ENCODE measurements around the gene SLC51A. TPM values are rescaled to one million over a fixed set of nuclear protein-coding genes. Genes with fewer than 3 reads are reported as not detected.

SLC51A gene
- total and polyA plus RNA-seq, 9 of the 15 experiments (the other 6 are each of a cell fraction or from before 2014, with no cell fraction given): 0.35 to 0.38 TPM; not detected in 7

DNA sequence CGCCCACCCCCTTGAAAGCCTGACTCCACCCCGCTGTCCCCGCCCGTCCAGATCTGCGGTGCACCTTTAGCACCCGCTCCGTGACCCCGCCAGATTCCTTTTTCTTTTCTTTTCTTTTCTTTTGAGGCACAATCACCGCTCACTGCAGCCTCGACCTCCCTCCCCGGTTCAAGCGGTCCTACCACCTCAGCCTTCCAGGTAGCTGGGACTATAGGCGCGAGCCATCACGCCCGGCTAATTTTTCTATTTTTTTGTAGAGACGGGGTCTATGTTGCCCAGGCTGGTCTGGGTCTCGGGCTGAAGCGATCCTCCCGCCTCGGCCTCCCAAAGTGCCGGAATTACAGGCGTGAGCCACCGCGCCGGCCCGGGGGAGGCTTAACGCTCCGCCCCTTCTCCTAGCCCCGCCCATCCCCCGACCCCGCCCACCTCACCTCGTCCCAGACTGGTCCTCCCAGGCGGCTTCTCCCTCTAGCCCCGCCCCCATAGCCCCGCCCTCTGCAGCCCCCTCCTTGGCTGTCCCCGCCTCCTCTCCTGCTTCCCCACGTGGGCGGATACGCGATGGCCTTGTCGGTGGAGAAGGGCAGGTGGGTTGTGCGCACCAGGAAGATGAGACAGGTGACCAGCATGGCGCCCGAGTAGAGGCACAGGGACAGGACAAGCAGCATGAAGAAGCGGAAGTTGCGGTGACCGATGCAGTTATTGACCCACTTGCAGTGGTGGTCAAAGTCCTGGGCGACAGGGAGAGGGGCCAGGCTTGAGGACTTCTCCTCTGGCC is 8.3 kb upstream of the SLC51A start (continued):
- TF ChIP-seq, protein P1, sequence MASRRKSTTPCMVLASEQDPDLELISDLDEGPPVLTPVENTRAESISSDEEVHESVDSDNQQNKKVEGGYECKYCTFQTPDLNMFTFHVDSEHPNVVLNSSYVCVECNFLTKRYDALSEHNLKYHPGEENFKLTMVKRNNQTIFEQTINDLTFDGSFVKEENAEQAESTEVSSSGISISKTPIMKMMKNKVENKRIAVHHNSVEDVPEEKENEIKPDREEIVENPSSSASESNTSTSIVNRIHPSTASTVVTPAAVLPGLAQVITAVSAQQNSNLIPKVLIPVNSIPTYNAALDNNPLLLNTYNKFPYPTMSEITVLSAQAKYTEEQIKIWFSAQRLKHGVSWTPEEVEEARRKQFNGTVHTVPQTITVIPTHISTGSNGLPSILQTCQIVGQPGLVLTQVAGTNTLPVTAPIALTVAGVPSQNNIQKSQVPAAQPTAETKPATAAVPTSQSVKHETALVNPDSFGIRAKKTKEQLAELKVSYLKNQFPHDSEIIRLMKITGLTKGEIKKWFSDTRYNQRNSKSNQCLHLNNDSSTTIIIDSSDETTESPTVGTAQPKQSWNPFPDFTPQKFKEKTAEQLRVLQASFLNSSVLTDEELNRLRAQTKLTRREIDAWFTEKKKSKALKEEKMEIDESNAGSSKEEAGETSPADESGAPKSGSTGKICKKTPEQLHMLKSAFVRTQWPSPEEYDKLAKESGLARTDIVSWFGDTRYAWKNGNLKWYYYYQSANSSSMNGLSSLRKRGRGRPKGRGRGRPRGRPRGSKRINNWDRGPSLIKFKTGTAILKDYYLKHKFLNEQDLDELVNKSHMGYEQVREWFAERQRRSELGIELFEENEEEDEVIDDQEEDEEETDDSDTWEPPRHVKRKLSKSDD (conservative IDR thresholded peaks at IDR 0.05; ENCODE audit: low read length): no peak
- TF ChIP-seq, protein P2, sequence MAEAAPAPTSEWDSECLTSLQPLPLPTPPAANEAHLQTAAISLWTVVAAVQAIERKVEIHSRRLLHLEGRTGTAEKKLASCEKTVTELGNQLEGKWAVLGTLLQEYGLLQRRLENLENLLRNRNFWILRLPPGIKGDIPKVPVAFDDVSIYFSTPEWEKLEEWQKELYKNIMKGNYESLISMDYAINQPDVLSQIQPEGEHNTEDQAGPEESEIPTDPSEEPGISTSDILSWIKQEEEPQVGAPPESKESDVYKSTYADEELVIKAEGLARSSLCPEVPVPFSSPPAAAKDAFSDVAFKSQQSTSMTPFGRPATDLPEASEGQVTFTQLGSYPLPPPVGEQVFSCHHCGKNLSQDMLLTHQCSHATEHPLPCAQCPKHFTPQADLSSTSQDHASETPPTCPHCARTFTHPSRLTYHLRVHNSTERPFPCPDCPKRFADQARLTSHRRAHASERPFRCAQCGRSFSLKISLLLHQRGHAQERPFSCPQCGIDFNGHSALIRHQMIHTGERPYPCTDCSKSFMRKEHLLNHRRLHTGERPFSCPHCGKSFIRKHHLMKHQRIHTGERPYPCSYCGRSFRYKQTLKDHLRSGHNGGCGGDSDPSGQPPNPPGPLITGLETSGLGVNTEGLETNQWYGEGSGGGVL (CRISPR knock-in tag; IDR thresholded peaks at IDR 0.05): no peak
- TF ChIP-seq, protein P3, sequence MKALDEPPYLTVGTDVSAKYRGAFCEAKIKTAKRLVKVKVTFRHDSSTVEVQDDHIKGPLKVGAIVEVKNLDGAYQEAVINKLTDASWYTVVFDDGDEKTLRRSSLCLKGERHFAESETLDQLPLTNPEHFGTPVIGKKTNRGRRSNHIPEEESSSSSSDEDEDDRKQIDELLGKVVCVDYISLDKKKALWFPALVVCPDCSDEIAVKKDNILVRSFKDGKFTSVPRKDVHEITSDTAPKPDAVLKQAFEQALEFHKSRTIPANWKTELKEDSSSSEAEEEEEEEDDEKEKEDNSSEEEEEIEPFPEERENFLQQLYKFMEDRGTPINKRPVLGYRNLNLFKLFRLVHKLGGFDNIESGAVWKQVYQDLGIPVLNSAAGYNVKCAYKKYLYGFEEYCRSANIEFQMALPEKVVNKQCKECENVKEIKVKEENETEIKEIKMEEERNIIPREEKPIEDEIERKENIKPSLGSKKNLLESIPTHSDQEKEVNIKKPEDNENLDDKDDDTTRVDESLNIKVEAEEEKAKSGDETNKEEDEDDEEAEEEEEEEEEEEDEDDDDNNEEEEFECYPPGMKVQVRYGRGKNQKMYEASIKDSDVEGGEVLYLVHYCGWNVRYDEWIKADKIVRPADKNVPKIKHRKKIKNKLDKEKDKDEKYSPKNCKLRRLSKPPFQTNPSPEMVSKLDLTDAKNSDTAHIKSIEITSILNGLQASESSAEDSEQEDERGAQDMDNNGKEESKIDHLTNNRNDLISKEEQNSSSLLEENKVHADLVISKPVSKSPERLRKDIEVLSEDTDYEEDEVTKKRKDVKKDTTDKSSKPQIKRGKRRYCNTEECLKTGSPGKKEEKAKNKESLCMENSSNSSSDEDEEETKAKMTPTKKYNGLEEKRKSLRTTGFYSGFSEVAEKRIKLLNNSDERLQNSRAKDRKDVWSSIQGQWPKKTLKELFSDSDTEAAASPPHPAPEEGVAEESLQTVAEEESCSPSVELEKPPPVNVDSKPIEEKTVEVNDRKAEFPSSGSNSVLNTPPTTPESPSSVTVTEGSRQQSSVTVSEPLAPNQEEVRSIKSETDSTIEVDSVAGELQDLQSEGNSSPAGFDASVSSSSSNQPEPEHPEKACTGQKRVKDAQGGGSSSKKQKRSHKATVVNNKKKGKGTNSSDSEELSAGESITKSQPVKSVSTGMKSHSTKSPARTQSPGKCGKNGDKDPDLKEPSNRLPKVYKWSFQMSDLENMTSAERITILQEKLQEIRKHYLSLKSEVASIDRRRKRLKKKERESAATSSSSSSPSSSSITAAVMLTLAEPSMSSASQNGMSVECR (CRISPR knock-in tag; IDR thresholded peaks at IDR 0.05): peak; percentile 61; the same call in 1 of the 2 replicates
- TF ChIP-seq CREM (IDR thresholded peaks at IDR 0.05; ENCODE audit: low read depth): no peak
- TF ChIP-seq PHF21A (IDR thresholded peaks at IDR 0.05; ENCODE audit: borderline replicate concordance, low read depth): peak; percentile 97
- peak; percentile 40; the same call in 1 of the 2 replicates for TF ChIP-seq PHF8 (IDR thresholded peaks at IDR 0.05; ENCODE audit: borderline replicate concordance, low read length)
- TF ChIP-seq BRD9 (IDR thresholded peaks at IDR 0.05; ENCODE audit: low read depth, partially characterized antibody): no peak
- TF ChIP-seq ZC3H11A (IDR thresholded peaks at IDR 0.05; ENCODE audit: low read depth, low read length): no peak
- peak; percentile 63; the same call in 1 of the 2 replicates for TF ChIP-seq SMARCE1 (IDR thresholded peaks at IDR 0.05)
- TF ChIP-seq RCOR1 (IDR thresholded peaks at IDR 0.05; ENCODE audit: borderline replicate concordance in 1 of 2, low read depth in 2 of 2, low read length in 2 of 2): no peak
- no peak for TF ChIP-seq MCM7 (IDR thresholded peaks at IDR 0.05)
- peak in 1 of 3 experiments; percentile 55 for TF ChIP-seq YY1 (IDR thresholded peaks at IDR 0.05; ENCODE audit: borderline replicate concordance in 1 of 3, control insufficient read depth in 1 of 3, extremely low read depth in 1 of 3, insufficient read depth in 3 of 3, insufficient read length in 1 of 3, insufficient replicate concordance in 2 of 3, low read depth in 1 of 3, low read length in 2 of 3)
- TF ChIP-seq PTRF (tag; IDR thresholded peaks at IDR 0.05): no peak
- TF ChIP-seq SOX6 (IDR thresholded peaks at IDR 0.05): 0 out of 2 replicates have a peak, but pooled peaks have one; percentile 9
- TF ChIP-seq EP400 (IDR thresholded peaks at IDR 0.05): no peak
- no peak for TF ChIP-seq ILK (tag; IDR thresholded peaks at IDR 0.05; ENCODE audit: borderline replicate concordance, low read depth)

Measured in K562 (cell line).